Measurements from ENCODE around the gene ANKRD33B.

ANKRD33B gene

DNA sequence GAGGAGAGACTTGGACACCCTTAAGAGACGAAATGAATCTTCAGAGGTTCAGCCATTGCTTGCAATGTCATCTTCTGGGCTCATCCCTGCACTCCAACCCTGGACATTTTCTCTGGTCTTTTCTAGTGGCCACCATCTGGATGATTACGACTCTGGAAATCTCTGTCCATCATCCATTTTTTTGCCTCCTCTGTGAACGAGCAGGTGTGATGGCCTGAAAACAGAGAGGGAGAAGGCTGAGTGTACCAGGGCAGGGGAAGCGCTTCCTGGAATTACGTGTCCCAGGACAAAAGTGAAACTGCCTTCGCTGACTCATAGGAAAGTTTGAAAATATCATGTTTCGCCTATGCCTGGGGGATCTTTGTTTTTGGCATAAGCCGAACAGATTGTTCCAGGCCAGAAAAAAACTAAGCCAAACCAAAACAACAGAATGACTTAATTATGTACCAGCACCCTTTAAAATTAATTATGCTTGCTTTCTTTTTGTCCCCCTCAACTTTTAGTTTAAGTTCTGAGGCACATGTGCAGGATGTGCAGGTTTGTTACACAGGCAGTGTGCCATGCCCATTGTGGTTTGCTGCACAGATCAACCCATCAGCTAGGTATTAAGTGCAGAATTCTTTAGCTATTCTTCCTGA lies 31.9 kb downstream of the ANKRD33B start:
- TF ChIP-seq, protein P1, sequence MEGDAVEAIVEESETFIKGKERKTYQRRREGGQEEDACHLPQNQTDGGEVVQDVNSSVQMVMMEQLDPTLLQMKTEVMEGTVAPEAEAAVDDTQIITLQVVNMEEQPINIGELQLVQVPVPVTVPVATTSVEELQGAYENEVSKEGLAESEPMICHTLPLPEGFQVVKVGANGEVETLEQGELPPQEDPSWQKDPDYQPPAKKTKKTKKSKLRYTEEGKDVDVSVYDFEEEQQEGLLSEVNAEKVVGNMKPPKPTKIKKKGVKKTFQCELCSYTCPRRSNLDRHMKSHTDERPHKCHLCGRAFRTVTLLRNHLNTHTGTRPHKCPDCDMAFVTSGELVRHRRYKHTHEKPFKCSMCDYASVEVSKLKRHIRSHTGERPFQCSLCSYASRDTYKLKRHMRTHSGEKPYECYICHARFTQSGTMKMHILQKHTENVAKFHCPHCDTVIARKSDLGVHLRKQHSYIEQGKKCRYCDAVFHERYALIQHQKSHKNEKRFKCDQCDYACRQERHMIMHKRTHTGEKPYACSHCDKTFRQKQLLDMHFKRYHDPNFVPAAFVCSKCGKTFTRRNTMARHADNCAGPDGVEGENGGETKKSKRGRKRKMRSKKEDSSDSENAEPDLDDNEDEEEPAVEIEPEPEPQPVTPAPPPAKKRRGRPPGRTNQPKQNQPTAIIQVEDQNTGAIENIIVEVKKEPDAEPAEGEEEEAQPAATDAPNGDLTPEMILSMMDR (IDR thresholded peaks at IDR 0.05; ENCODE audit: low read depth, low read length, missing control alignments): no peak
- DNase-seq (ENCODE audit: low read depth): no peak
- no peak overlapping the region for H3K4me3 ChIP-seq (ENCODE audit: low read depth, low read length)

DNA sequence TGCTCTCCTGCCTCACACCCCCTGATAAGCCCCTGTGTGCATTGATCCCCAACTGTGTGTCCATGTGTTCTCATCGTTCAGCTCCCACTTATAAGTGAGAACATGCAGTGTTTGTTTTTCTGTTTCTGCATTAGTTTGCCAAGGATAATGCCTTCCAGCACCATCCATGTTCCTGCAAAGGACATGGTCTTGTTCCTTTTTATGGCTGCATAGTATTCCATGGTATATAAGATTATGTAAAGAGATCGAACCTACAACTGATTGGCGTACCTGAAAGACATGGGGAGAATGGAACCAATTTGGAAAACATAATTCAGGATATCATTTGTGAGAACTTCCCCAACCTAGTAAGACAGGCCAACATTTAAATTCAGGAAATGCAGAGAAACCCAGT lies 32.4 kb downstream of the ANKRD33B start:
- DNase-seq (ENCODE audit: low read depth): no peak
- H3K4me3 ChIP-seq (ENCODE audit: low read depth, low read length): no peak overlapping the region
- TF ChIP-seq, protein P1 (IDR thresholded peaks at IDR 0.05; ENCODE audit: low read depth, low read length, missing control alignments): no peak

- TF ChIP-seq, protein P1 (IDR thresholded peaks at IDR 0.05; ENCODE audit: low read depth, low read length, missing control alignments): no peak
- H3K4me3 ChIP-seq (ENCODE audit: low read depth, low read length): no peak overlapping the region
- DNase-seq (ENCODE audit: low read depth): no peak
Observed at GRCh38 chr5:10596886-10597451, 33.1 kb downstream of the ANKRD33B start.

DNA sequence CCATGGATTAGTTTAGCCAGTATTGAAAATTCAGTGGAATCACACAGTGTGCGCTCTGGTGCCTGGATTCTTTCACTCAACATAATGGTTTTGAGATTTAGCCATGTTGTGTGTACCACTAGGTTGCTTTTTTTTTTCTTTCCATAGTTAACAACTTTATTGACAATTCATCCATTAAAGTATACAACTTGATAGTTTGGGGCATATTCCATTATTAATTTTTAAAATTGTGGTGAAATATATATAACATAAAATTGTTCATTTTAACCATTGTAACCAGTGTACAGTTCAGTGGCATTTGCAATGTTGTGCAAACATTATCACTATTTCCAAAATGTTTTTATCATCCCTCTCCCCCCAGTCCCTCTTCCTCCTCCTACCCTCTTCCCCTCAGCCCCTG lies 35.2 kb downstream of the ANKRD33B start:
- TF ChIP-seq, protein P1 (IDR thresholded peaks at IDR 0.05; ENCODE audit: low read depth, low read length, missing control alignments): no peak
- no peak for DNase-seq (ENCODE audit: low read depth)
- no peak overlapping the region for H3K4me3 ChIP-seq (ENCODE audit: low read depth, low read length)

- TF ChIP-seq, protein P1 (IDR thresholded peaks at IDR 0.05; ENCODE audit: low read depth, low read length, missing control alignments): no peak
- DNase-seq (ENCODE audit: low read depth): no peak
- no peak overlapping the region for H3K4me3 ChIP-seq (ENCODE audit: low read depth, low read length)
Observed at GRCh38 chr5:10599862-10600284, 36.0 kb downstream of the ANKRD33B start.

GRCh38 chr5:10600626-10601245 lies 36.9 kb downstream of the ANKRD33B start:
- DNase-seq (ENCODE audit: low read depth): no peak
- H3K4me3 ChIP-seq (ENCODE audit: low read depth, low read length): peak overlapping the region; percentile 18
- TF ChIP-seq, protein P1 (IDR thresholded peaks at IDR 0.05; ENCODE audit: low read depth, low read length, missing control alignments): no peak

All from GM12864 (cell line).